NCI-H2227 (cell line): ENCODE results near the gene FAM83C.

Experiments used
- DNase-seq: peaks from one replicate; lab custom pipeline; 2025; ENCODE audit not compliant: unreplicated experiment; lab: John Stamatoyannopoulos, UW

Gene FAM83C

DNA sequence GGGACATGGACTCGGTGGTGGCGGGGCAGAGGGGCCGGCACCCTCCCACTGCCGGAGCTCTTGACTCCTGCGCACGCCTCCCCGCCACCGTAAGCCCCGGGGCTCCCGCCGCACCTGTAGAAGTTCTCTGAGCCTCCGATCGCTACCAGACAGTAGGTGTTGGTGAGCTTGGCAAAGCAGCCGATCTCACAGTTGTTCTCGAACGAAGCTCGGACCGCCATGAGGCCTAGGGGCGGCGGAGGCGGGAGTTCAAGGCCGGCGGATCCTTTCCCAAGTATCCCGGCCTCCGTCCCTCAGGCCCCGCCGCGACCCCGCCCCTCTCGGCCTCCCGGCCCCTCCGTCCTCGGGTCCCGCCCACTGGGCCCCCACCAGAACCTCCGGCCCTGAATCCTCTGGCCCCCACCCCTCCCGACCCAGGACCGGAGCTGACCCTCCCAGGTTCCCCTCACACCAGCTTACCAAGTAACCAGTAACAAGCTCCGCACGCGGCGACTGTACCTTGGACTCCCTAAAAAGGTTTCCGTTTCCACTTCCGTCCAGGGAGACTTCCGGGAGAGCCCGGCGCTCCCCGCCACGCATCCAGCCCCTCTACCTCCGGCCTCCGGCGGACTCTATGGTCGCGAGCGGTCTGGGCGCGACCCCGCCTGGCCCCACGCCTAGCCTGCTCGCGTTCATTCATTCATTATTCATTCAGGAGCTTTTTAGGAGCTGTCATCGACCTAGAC lies 7.8 kb downstream of the FAM83C start, which contains the start of gene EIF6:
Gene EIF6, minus strand, starts transcription at position 506 of the 725 bp plus-strand sequence. Its CDS starts 285 bp downstream, at position 221.
- DNase-seq: peak; percentile 94

DNA sequence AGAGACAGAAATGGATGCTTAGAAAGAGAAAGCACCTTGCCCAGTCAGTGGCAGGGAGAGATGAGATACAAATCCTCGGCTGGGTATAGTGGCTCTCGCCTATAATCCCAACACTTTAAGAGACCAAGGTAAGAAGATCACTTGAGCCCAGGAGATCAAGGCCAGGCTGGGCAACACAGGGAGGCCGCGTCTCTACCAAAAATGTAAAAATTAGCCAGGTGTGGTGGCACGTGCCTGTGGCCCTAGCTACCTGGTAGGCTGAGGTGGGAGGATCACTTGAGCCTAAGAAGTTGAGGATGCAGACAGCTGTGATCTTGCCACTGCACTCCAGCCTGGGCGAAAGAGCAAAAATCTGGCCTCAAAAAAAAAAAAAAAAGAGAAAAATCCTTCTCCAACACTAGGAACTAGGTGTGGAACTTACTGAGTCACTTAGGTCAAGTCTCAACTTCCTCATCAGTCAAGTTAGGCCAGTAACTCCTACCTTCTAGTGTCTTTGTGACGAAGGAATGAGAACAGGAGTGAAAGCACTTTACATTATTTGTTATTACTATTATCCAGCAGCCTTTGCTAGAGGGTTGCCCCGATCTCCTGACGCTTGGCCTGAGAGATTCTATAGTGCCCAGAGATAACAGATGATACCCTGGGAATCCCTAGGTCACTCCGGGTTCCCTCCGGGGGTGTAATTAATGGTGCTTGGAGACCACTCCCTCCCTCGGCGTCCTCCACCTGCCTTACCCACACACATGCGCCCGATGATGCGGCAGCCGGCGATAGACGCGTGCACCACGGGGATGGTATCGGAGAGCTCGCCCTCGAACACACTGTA lies 8.6 kb downstream of the FAM83C start:
- DNase-seq: no peak

GRCh38 chr20:35281506-35282101 lies 10.6 kb downstream of the FAM83C start:
- no peak for DNase-seq

GRCh38 chr20:35280523-35280922 lies 11.7 kb downstream of the FAM83C start:
- DNase-seq: no peak

DNA sequence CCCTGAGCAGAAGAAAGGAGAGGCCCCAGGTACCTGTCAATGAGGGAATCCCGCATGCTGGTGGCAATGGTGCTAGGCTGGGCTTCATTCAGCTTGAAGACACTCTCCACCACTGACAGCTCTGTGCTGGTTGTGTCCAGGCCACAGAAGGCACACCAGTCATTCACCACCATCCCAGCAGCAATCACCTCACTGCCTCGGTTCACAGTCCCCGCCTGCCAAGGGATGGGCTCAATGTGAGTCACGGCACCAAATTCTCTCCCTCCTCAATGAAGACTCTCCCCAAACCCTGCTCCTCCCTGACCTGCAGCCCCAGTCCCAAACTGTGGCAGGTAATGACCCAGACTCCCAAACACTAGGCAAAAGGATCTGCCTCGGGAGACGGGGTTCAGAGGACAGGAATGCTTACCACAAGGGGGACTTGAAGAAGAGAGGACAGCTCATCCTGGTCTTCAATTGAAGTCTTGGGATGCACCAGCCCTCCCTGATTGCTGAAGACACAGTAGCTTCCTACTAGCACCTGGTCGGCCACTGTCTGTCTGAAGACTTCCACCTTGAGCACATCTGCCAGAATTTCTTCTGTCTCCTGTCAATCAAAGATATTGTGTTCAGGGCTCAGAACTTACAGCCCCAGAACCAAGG lies 12.6 kb downstream of the FAM83C start:
- no peak for DNase-seq

DNA sequence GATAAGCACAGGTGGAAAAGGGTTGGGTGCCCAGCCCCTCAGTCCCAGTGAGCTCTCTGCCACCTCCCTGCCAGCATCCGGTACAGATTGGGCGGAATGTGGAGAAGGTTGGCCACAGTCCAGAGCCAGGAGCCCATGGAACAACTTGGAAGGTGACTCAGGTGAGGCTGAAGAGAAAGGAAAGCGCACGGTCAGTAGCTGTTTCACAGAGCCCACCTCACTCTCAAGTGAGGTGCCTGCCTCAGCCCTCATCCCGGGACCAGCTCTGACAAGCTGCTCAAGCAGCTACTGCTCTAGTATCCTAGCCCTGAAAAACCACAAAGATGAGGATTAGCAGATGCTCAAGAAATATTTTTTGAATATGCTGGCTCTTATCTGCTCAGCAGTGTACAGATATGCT lies 13.2 kb downstream of the FAM83C start:
- no peak for DNase-seq

GRCh38 chr20:35277531-35278395 lies 14.5 kb downstream of the FAM83C start, which contains the start of gene MMP24OS:
Gene MMP24OS, minus strand, starts transcription at chr20:35278122. Its CDS starts 193 bp downstream, at chr20:35277929.
- peak; percentile 97 for DNase-seq

GRCh38 chr20:35277127-35277526 lies 15.1 kb downstream of the FAM83C start:
- DNase-seq: no peak

- peak; percentile 17 for DNase-seq
These were observed 15.8 kb downstream of the FAM83C start for GRCh38 chr20:35276408-35276807.

GRCh38 chr20:35275741-35276251 lies 16.4 kb downstream of the FAM83C start:
- no peak for DNase-seq

DNA sequence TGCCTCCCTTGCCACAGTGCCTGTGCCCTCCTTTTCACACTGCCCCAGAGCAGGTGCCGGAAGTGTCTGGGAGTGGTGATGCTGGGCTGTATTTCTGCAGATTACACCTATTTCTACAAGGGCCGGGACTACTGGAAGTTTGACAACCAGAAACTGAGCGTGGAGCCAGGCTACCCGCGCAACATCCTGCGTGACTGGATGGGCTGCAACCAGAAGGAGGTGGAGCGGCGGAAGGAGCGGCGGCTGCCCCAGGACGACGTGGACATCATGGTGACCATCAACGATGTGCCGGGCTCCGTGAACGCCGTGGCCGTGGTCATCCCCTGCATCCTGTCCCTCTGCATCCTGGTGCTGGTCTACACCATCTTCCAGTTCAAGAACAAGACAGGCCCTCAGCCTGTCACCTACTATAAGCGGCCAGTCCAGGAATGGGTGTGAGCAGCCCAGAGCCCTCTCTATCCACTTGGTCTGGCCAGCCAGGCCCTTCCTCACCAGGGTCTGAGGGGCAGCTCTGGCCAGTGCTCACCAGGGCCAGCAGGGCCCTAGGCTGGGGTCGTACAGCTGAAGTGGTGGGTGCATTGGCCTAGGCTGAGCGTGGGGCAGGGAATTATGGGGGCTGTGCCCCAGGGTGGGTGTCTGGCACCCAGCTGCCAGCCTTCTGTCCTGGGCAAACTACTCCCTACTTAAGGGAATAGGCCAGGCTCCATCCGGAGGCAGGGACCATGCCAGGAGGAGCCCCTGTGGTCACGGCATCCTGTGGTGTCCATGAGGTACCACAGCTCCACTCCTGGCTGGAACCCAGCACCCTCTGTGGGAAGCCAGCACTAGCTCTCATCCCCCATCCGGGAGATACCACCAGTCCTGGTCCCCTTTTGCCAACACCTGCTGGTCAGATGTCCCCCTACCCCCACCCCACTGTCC lies 17.8 kb downstream of the FAM83C start:
- no peak for DNase-seq

DNA sequence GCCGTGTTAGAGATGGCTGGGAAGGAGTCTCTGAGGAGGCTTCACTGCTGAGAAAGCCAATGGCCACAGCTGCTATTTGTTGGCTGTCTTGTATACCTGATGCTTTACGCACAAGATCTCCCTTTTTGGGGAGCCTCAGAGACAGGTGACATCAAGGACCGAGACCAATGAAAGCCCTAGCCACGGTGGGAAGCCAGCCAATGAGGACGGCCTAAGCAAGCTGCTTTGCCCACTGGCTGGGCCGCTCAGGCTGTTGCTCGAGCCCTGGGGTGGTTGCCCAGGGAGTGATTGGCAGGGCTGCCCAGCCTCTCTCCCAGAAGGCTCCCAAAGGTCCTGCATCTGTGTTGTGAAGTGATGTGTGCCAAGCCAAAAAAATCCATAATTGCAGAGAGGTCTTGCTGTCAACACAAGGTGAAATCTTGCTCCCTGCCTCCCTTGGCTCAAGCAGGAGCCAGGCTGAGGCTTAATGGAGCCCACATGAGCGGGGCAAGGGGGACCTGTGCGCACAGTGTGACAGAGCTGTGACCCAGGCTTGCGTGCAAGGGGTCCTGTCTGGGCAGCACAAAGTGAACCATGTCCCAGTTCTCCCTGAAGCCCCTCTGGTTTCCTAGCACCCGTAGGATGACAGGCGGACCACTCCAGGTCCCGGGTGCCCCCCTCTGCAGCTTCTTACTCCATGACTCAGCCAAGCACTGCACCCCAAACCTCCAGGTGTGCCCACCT lies 18.6 kb downstream of the FAM83C start:
- DNase-seq: no peak

- no peak for DNase-seq
These were observed 20.3 kb downstream of the FAM83C start for GRCh38 chr20:35271904-35272303.

GRCh38 chr20:35271073-35271882 lies 20.9 kb downstream of the FAM83C start:
- DNase-seq: no peak

DNA sequence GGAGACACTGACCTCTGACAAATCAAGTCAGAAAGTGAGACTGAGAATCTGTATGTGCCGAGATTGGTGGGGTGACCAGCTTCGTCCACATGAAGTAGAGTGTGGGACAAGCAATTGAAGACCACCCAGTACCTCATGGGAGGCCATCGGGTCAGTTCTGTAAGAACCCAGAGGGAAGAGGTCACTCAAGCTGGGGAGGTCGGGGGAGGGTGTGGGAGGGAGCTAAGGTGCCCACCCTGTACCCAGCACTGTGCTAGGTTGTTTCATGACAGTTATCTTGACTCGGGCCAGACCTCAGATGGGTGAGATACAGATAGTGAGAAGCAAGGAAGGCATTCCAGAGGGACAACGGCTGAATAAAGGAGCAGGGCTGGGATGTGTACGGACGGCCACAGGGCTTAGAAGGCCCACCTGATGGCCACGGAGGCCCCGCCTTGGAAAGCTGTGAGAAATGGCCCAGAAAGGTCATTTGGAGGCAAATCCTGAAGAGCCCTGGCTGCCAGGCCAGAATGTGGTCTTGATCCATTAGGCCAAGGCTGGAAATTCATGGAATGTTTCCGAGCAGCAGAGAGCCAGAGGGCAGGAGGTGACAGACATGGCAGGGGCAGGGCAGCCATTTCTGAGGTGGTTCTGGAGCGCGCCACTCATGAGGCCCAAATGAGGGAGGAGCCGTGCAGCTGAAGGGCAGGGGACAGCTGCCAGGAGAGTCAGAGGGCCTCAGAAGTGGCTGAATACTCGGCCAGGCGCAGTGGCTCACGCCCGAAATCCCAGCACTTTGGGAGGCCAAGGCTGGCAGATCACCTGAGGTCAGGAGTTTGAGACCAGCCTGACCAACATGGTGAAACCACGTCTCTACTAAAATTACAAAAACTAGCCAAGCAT lies 22.0 kb downstream of the FAM83C start:
- DNase-seq: no peak

DNA sequence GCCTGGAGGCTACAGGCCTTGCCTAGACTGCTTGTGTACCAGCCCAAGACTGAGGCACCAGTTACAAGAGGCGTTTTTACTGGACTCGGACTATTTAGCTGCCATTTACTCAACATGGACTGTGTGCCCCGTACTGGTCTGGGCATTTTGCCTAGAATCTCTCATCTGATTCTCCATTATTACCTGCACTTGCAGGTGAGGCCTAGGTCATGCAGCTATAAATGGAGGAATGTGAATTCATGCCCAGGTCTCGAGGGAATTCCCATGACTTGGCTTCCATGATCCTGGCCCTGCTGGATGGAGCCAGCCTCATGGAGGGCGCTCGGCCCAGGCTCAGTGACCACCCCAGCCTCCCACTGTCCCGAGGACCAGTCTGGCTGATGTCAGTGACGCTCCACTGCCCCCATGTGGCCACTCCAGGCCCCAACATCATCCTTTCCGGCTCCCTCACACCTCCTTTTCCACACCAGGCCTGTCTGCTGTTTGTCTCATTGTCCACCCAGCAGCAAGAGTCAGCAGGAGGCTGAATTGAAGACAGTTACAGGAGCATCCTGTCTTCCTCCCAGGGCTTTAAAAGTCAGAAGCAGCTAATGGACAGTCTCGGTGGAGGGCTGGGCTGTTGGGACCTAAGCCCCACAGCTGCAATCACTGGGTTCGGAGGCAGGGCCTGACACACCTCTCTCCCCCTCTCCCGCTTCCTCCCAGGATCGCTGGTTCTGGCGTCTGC lies 23.0 kb downstream of the FAM83C start:
- peak; percentile 78 for DNase-seq
